ENCODE measurements around the gene EIPR1. TPM values are rescaled to one million over a fixed set of nuclear protein-coding genes. Genes with fewer than 3 reads are reported as not detected.

EIPR1 gene
- polyA plus RNA-seq, 1 donor from 2014 or later = 138 TPM

DNA sequence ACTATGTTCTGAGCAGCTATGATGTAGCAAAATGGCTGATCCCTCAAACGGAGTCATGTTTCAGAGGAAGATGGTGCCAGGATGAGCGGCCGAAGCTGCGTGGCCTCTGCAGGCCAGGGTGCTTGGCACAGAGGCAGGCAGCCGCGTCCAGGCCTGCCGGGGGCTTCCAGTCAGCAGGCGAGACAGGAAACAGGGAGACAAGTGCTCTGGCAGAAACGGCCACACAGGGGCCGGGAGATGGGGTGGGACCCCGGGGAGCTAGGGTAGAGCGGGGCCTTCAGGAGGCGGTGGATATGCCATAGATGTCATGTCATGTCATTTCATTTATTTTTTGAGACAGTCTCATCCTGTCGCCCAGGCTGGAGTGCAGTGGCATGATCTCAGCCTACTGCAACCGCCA lies 50.7 kb downstream of the EIPR1 start:
- no peaks in the 10 kb centered on the region for H3K27me3 ChIP-seq (ENCODE audit: insufficient read depth, low read depth, low read length)
- no peaks in the 10 kb centered on the region for H3K79me2 ChIP-seq (replicated peaks; ENCODE audit: insufficient read depth, low read length)
- H4K20me1 ChIP-seq (ENCODE audit: insufficient read depth) = no peaks in the 10 kb centered on the region
- no peaks in the 10 kb centered on the region for H3K9me3 ChIP-seq (ENCODE audit: low read length)
- no peak overlapping the region for H3K4me3 ChIP-seq (ENCODE audit: low read length)
- TF ChIP-seq POLR2AphosphoS5 (IDR thresholded peaks at IDR 0.05) = no peak
- no peak for TF ChIP-seq TAF1 (IDR thresholded peaks at IDR 0.05; ENCODE audit: low read depth)
- TF ChIP-seq SMC3 (conservative IDR thresholded peaks at IDR 0.05; ENCODE audit: poor library complexity) = no peak
- TF ChIP-seq EZH2 (IDR thresholded peaks at IDR 0.05; ENCODE audit: borderline replicate concordance, insufficient read depth, low read length, poor library complexity, severe bottlenecking) = no peak
- TF ChIP-seq, protein P1, sequence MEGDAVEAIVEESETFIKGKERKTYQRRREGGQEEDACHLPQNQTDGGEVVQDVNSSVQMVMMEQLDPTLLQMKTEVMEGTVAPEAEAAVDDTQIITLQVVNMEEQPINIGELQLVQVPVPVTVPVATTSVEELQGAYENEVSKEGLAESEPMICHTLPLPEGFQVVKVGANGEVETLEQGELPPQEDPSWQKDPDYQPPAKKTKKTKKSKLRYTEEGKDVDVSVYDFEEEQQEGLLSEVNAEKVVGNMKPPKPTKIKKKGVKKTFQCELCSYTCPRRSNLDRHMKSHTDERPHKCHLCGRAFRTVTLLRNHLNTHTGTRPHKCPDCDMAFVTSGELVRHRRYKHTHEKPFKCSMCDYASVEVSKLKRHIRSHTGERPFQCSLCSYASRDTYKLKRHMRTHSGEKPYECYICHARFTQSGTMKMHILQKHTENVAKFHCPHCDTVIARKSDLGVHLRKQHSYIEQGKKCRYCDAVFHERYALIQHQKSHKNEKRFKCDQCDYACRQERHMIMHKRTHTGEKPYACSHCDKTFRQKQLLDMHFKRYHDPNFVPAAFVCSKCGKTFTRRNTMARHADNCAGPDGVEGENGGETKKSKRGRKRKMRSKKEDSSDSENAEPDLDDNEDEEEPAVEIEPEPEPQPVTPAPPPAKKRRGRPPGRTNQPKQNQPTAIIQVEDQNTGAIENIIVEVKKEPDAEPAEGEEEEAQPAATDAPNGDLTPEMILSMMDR (IDR thresholded peaks at IDR 0.05; ENCODE audit: poor library complexity, severe bottlenecking) = no peak
- TF ChIP-seq MXI1 (conservative IDR thresholded peaks at IDR 0.05; ENCODE audit: poor library complexity, severe bottlenecking) = no peak
- TF ChIP-seq EP300 (conservative IDR thresholded peaks at IDR 0.05; ENCODE audit: poor library complexity, severe bottlenecking) = no peak
- TF ChIP-seq RAD21 (conservative IDR thresholded peaks at IDR 0.05) = no peak
- TF ChIP-seq, protein P2, sequence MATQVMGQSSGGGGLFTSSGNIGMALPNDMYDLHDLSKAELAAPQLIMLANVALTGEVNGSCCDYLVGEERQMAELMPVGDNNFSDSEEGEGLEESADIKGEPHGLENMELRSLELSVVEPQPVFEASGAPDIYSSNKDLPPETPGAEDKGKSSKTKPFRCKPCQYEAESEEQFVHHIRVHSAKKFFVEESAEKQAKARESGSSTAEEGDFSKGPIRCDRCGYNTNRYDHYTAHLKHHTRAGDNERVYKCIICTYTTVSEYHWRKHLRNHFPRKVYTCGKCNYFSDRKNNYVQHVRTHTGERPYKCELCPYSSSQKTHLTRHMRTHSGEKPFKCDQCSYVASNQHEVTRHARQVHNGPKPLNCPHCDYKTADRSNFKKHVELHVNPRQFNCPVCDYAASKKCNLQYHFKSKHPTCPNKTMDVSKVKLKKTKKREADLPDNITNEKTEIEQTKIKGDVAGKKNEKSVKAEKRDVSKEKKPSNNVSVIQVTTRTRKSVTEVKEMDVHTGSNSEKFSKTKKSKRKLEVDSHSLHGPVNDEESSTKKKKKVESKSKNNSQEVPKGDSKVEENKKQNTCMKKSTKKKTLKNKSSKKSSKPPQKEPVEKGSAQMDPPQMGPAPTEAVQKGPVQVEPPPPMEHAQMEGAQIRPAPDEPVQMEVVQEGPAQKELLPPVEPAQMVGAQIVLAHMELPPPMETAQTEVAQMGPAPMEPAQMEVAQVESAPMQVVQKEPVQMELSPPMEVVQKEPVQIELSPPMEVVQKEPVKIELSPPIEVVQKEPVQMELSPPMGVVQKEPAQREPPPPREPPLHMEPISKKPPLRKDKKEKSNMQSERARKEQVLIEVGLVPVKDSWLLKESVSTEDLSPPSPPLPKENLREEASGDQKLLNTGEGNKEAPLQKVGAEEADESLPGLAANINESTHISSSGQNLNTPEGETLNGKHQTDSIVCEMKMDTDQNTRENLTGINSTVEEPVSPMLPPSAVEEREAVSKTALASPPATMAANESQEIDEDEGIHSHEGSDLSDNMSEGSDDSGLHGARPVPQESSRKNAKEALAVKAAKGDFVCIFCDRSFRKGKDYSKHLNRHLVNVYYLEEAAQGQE (IDR thresholded peaks at IDR 0.05; ENCODE audit: borderline replicate concordance) = no peak
- no peak overlapping the region for H3K27ac ChIP-seq (ENCODE audit: low read length)
- H3K9me2 ChIP-seq (ENCODE audit: insufficient read depth, low read length) = no peaks in the 10 kb centered on the region
- H3F3A ChIP-seq (ENCODE audit: insufficient read depth, low read length, poor library complexity, severe bottlenecking) = no peaks in the 10 kb centered on the region
- peaks cover 14% of the 10 kb centered on the region for H3K36me3 ChIP-seq (ENCODE audit: insufficient read depth, low read length)
- H2AFZ ChIP-seq (ENCODE audit: low read depth, low read length) = no peak overlapping the region
- no peak overlapping the region for H3K4me2 ChIP-seq (ENCODE audit: low read length)
- no peak overlapping the region for H3K9ac ChIP-seq (ENCODE audit: low read length)

DNA sequence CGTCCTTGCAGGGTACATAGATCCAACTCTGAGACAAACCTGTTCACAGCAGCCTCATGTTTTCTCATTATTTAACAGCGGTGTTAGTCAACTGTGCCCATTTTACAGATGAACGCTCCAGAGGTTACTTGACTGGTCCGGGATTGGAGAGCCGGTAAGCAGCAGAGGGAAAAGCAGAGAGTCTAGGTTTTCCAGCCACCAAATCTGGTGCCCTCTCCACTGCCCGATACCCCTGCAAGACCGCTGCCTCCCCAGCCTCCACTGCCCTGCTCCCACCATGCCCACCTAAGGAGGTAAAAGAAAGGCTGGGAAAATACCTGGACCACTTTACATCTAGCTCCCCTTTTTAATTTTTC lies 51.5 kb downstream of the EIPR1 start:
- H3K4me3 ChIP-seq (ENCODE audit: low read length) = no peak overlapping the region
- TF ChIP-seq, protein P2 (IDR thresholded peaks at IDR 0.05; ENCODE audit: borderline replicate concordance) = no peak
- TF ChIP-seq TAF1 (IDR thresholded peaks at IDR 0.05; ENCODE audit: low read depth) (no peak), RAD21 (conservative IDR thresholded peaks at IDR 0.05) (no peak), MXI1 (conservative IDR thresholded peaks at IDR 0.05; ENCODE audit: poor library complexity, severe bottlenecking) (no peak), POLR2AphosphoS5 (IDR thresholded peaks at IDR 0.05) (no peak), EP300 (conservative IDR thresholded peaks at IDR 0.05; ENCODE audit: poor library complexity, severe bottlenecking) (no peak), SMC3 (conservative IDR thresholded peaks at IDR 0.05; ENCODE audit: poor library complexity) (no peak), EZH2 (IDR thresholded peaks at IDR 0.05; ENCODE audit: borderline replicate concordance, insufficient read depth, low read length, poor library complexity, severe bottlenecking) (no peak)
- TF ChIP-seq, protein P1 (IDR thresholded peaks at IDR 0.05; ENCODE audit: poor library complexity, severe bottlenecking) = no peak
- no peak overlapping the region for H3K9ac ChIP-seq (ENCODE audit: low read length)
- H4K20me1 ChIP-seq (ENCODE audit: insufficient read depth) = no peaks in the 10 kb centered on the region
- H3K9me2 ChIP-seq (ENCODE audit: insufficient read depth, low read length) = no peaks in the 10 kb centered on the region
- no peak overlapping the region for H3K4me2 ChIP-seq (ENCODE audit: low read length)
- H3F3A ChIP-seq (ENCODE audit: insufficient read depth, low read length, poor library complexity, severe bottlenecking) = no peaks in the 10 kb centered on the region
- peaks cover 14% of the 10 kb centered on the region for H3K36me3 ChIP-seq (ENCODE audit: insufficient read depth, low read length)
- H3K27ac ChIP-seq (ENCODE audit: low read length) = no peak overlapping the region
- H3K79me2 ChIP-seq (replicated peaks; ENCODE audit: insufficient read depth, low read length) = no peaks in the 10 kb centered on the region
- H3K9me3 ChIP-seq (ENCODE audit: low read length) = no peaks in the 10 kb centered on the region
- no peaks in the 10 kb centered on the region for H3K27me3 ChIP-seq (ENCODE audit: insufficient read depth, low read depth, low read length)
- no peak overlapping the region for H2AFZ ChIP-seq (ENCODE audit: low read depth, low read length)

All from neural cell (in vitro differentiated cells).